NCI-H187 treated with DMSO at 0.1 percent for 48 hours (cell line): ENCODE results near the gene SCAPER.

Experiments used
- DNase-seq: peaks from one replicate; lab custom pipeline; 2025; lab: John Stamatoyannopoulos, UW

The SCAPER gene

GRCh38 chr15:76426941-76427340, 478.2 kb downstream of the SCAPER start:
- no peak for DNase-seq

GRCh38 chr15:76418352-76419140, 486.6 kb downstream of the SCAPER start:
- no peak for DNase-seq

- no peak for DNase-seq
Observed at GRCh38 chr15:76401285-76401684, 503.9 kb downstream of the SCAPER start.

GRCh38 chr15:76398317-76399104, 506.6 kb downstream of the SCAPER start:
- peak; percentile 68 for DNase-seq

- DNase-seq: no peak
Observed at GRCh38 chr15:76393614-76394013, 511.5 kb downstream of the SCAPER start.

GRCh38 chr15:76391847-76392246, 513.3 kb downstream of the SCAPER start:
- no peak for DNase-seq

GRCh38 chr15:76391309-76391708, 513.8 kb downstream of the SCAPER start:
- DNase-seq: no peak

GRCh38 chr15:76390571-76390970, 514.6 kb downstream of the SCAPER start:
- DNase-seq: no peak

- no peak for DNase-seq
Observed at GRCh38 chr15:76386926-76387325, 518.2 kb downstream of the SCAPER start.

- DNase-seq: no peak
Observed at GRCh38 chr15:76386178-76386577, 519.0 kb downstream of the SCAPER start.

- DNase-seq: no peak
Observed at GRCh38 chr15:76384409-76384808, 520.7 kb downstream of the SCAPER start.

- DNase-seq: no peak
Observed at GRCh38 chr15:76382987-76383728, 522.0 kb downstream of the SCAPER start.

GRCh38 chr15:76381366-76381765, 523.8 kb downstream of the SCAPER start:
- DNase-seq: no peak

GRCh38 chr15:76380249-76380648, 524.9 kb downstream of the SCAPER start:
- DNase-seq: no peak

GRCh38 chr15:76378691-76379090, 526.4 kb downstream of the SCAPER start:
- DNase-seq: no peak

- DNase-seq: no peak
Observed at GRCh38 chr15:76377751-76378150, 527.4 kb downstream of the SCAPER start.

GRCh38 chr15:76377217-76377616, 527.9 kb downstream of the SCAPER start:
- DNase-seq: no peak

- DNase-seq: no peak
Observed at GRCh38 chr15:76376816-76377215, 528.3 kb downstream of the SCAPER start.

GRCh38 chr15:76376029-76376428, 529.1 kb downstream of the SCAPER start:
- no peak for DNase-seq

- DNase-seq: no peak
Observed at GRCh38 chr15:76368122-76368621, 537.0 kb downstream of the SCAPER start.

GRCh38 chr15:76366714-76367113, 538.4 kb downstream of the SCAPER start:
- DNase-seq: no peak

- no peak for DNase-seq
Observed at GRCh38 chr15:76363251-76363650, 541.9 kb downstream of the SCAPER start.
